Tibial artery (tissue), 4 donors: ENCODE measurements around the gene PRAC2.
"Not testable (repeated sequence)": the region's sequence is repeated elsewhere in the genome, so short reads cannot be mapped to it uniquely, and the experiment has no call there.

Experiments
- DNase-seq, 2 donors: peaks; one replicate each; pipeline ENCODE4 v3.0.0-alpha.2; 2019
- H3K27ac ChIP-seq, 2 donors: fragments of 200-600 bp; sonication (generic) in 1 of 2; 1 replicate in 1 of 2; 2 replicates in 1 of 2; pipeline ENCODE4 v1.5.1; 2018 to 2019; ENCODE audit warnings: mild to moderate bottlenecking in 1 of 2
- H3K27me3 ChIP-seq, 2 donors: fragments of 200-600 bp; sonication (generic) in 1 of 2; one replicate each; pipeline versions ENCODE4 v1.5.1 to v1.6.0; 2016 to 2019
- H3K36me3 ChIP-seq, 3 donors: fragments of 200-600 bp; sonication (generic) in 2 of 3; one replicate each; pipeline ENCODE4 v1.5.1; 2016 to 2019; ENCODE audit warnings: mild to moderate bottlenecking in 2 of 3
- H3K4me1 ChIP-seq, 4 donors: fragments of 200-600 bp; sonication (generic) in 2 of 4; 1 replicate in 3 of 4; 2 replicates in 1 of 4; pipeline ENCODE4 v1.5.1; 2016 to 2019
- H3K4me3 ChIP-seq, 2 donors: fragments of 200-600 bp; sonication (generic) in 1 of 2; 1 replicate in 1 of 2; 2 replicates in 1 of 2; pipeline ENCODE4 v1.5.1; 2018 to 2019; ENCODE audit warnings: mild to moderate bottlenecking in 2 of 2
- H3K9me3 ChIP-seq, 3 donors: fragments of 200-600 bp; sonication (generic) in 1 of 3; one replicate each; pipeline ENCODE4 v1.5.1; 2016 to 2019
- intact Hi-C: fragments of 100-400 bp; cut with DNase I; formaldehyde crosslinking; loops from one replicate; pipeline ENCODE4 v1.15.0; 2023; ENCODE audit warnings: low total_unique reads
- TF ChIP-seq, protein P1 (sequence below), 2 experiments: fragments of 200-600 bp in 1 of 2; fragments of 450-650 bp in 1 of 2; IDR thresholded peaks; one replicate each; pipeline ENCODE4 v1.5.1; 2017 to 2019; ENCODE audit warnings: antibody characterized with exemption in 2 of 2, mild to moderate bottlenecking in 1 of 2, moderate library complexity in 1 of 2

PRAC2 gene

DNA sequence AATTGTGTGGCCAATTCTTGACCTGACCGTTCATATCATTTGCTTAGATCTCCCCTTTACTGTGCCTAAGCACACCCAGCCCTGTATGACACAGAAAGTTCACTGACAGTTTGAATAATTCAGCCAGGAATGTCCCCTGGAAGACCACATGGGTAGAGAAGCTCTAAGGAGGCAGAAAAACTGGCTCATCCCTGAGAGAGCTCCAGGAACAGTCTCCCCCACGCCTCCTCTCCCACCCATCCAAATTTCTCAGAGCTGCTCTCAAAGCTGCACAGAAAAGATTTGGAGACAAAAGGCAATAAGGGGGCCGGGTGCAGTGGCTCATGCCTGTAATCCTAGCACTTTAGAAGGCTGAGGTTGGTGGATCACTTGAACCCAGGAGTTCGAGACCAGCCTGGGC lies 11.9 kb upstream of the PRAC2 start:
- intact Hi-C loops: no loop called here
- Histone ChIP-seq H3K36me3 (no peaks in the 10 kb centered on the region), H3K4me3 (no peak overlapping the region), H3K9me3 (no peaks in the 10 kb centered on the region), H3K4me1 (no peaks in the 10 kb centered on the region), H3K27me3 (peaks cover 0 to 83% of the 10 kb centered on the region in 2 donors), H3K27ac (no peak overlapping the region)
- DNase-seq: no peak
- TF ChIP-seq, protein P1, sequence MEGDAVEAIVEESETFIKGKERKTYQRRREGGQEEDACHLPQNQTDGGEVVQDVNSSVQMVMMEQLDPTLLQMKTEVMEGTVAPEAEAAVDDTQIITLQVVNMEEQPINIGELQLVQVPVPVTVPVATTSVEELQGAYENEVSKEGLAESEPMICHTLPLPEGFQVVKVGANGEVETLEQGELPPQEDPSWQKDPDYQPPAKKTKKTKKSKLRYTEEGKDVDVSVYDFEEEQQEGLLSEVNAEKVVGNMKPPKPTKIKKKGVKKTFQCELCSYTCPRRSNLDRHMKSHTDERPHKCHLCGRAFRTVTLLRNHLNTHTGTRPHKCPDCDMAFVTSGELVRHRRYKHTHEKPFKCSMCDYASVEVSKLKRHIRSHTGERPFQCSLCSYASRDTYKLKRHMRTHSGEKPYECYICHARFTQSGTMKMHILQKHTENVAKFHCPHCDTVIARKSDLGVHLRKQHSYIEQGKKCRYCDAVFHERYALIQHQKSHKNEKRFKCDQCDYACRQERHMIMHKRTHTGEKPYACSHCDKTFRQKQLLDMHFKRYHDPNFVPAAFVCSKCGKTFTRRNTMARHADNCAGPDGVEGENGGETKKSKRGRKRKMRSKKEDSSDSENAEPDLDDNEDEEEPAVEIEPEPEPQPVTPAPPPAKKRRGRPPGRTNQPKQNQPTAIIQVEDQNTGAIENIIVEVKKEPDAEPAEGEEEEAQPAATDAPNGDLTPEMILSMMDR (IDR thresholded peaks at IDR 0.05): no peak

DNA sequence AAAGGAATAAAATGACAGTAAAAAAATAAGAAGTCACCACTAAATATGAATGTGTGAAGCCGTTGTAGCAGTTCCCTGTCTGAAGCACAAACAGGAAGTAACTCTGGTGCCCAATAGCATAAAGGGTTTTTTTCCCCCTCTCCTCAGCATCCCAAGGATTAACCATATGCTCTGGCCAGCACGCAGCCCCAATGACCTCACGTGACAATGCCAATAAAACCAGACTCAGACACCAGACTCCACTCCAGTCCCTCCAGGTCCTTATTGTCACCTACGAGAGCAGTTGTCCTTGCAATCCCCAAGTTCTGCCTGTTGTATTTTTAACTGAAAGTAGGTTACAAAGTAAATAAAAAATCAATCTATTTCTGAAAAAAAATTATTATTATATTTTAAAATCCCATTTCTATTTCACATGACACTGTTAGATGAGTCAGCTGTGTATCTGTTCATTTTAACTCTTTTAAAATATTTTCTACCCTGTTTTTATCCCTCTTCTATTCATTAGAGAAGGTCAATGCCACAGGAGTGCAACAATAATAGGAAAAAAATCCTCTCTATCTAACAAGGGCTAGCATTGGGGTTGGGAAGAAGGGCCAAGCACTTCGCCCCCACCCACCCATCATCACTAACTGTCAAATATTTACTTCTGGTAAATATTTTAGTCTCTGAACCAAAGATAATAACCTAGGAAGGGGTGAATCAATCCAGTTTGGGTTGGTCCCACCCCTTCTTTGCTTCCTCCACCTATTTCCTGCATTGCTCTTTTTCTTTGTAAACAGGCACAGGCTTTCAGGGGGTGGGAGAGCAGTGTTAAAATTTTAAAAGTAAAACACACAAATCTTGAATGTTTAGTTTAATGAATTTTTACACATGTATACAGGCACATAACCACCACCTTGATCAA lies 7.2 kb upstream of the PRAC2 start:
- peaks cover 0 to 13% (median 6%) of the 10 kb centered on the region in 4 donors for H3K4me1 ChIP-seq
- TF ChIP-seq, protein P1 (IDR thresholded peaks at IDR 0.05): no peak
- intact Hi-C loops: no loop called here
- H3K4me3 ChIP-seq: no peak overlapping the region
- H3K9me3 ChIP-seq: no peaks in the 10 kb centered on the region
- H3K36me3 ChIP-seq: no peaks in the 10 kb centered on the region
- no peak for DNase-seq
- peaks cover 0 to 94% of the 10 kb centered on the region in 2 donors for H3K27me3 ChIP-seq
- no peak overlapping the region for H3K27ac ChIP-seq

DNA sequence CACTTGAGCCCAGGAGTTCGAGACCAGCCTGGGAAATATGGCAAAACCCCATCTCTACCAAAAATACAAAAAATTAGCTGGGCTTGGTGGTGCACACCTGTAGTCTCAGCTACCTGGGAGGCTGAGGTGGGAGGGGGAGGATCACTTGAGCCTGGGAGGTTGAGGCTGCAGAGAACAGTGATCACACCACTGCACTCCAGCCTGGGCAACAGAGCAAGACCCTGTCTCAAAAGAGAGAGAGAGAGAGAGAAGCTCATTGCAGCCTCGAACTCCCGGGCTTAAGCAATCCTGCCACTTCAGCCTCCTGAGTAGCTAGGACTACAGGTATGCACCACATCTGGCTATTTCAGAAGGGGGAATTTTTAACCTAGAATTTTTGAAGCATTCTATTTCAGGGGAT lies 6.4 kb upstream of the PRAC2 start:
- peaks cover 0 to 94% of the 10 kb centered on the region in 2 donors for H3K27me3 ChIP-seq
- H3K9me3 ChIP-seq, H3K36me3 ChIP-seq, H3K4me3 ChIP-seq, intact Hi-C loops, DNase-seq, H3K27ac ChIP-seq: not testable (repeated sequence)
- H3K4me1 ChIP-seq: peaks cover 0 to 13% (median 6%) of the 10 kb centered on the region in 4 donors

- peaks cover 4 to 94% of the 10 kb centered on the region in 2 donors for H3K27me3 ChIP-seq
- TF ChIP-seq, protein P1 (IDR thresholded peaks at IDR 0.05): no peak
These were observed 5.4 kb upstream of the PRAC2 start for GRCh38 chr17:48717367-48718226.

GRCh38 chr17:48718227-48718760 lies 4.7 kb upstream of the PRAC2 start:
- H3K27me3 ChIP-seq: peaks cover 7 to 94% of the 10 kb centered on the region in 2 donors
- no peak for DNase-seq
- H3K4me3 ChIP-seq: no peak overlapping the region
- peaks cover 0 to 14% (median 6%) of the 10 kb centered on the region in 4 donors for H3K4me1 ChIP-seq
- H3K9me3 ChIP-seq: no peaks in the 10 kb centered on the region
- intact Hi-C loops: no loop called here
- TF ChIP-seq, protein P1 (IDR thresholded peaks at IDR 0.05): no peak
- no peak overlapping the region for H3K27ac ChIP-seq
- H3K36me3 ChIP-seq: no peaks in the 10 kb centered on the region

More at GRCh38 chr17:48717367-48718226, 5.4 kb upstream of the PRAC2 start:
- no peak for DNase-seq
- Histone ChIP-seq H3K36me3 (no peaks in the 10 kb centered on the region), H3K4me1 (peaks cover 0 to 13% (median 6%) of the 10 kb centered on the region in 4 donors), H3K4me3 (no peak overlapping the region), H3K27ac (no peak overlapping the region), H3K9me3 (no peaks in the 10 kb centered on the region)
- intact Hi-C loops: no loop called here
